Trophoblast cell (in vitro differentiated cells and primary cell): Measurements from ENCODE around the gene RBM38.

ENCODE experiments used
- DNase-seq, 2 donors: peaks; one replicate each; pipeline ENCODE4 v3.0.0-alpha.2; 2016
- H2AFZ ChIP-seq: 2 replicates; pipeline ENCODE4 v1.6.1; 2013; ENCODE audit warnings: low read length, moderate library complexity, mild to moderate bottlenecking; ENCODE audit not compliant: insufficient read depth, poor library complexity
- H2AK5ac ChIP-seq: 2 replicates; pipeline ENCODE4 v1.6.1; 2013; ENCODE audit warnings: mild to moderate bottlenecking, low read length
- H2BK120ac ChIP-seq: 2 replicates; pipeline ENCODE4 v1.6.1; 2013; ENCODE audit warnings: low read length, mild to moderate bottlenecking, moderate library complexity; ENCODE audit not compliant: insufficient read depth, poor library complexity
- H2BK12ac ChIP-seq: 2 replicates; pipeline ENCODE4 v1.6.1; 2013; ENCODE audit warnings: mild to moderate bottlenecking, low read length, moderate library complexity
- H2BK5ac ChIP-seq: 2 replicates; pipeline ENCODE4 v1.6.1; 2013; ENCODE audit warnings: low read length, low read depth, moderate library complexity, mild to moderate bottlenecking; ENCODE audit not compliant: poor library complexity
- H3K14ac ChIP-seq: 2 replicates; pipeline ENCODE4 v1.6.1; 2013; ENCODE audit warnings: mild to moderate bottlenecking, low read length
- H3K18ac ChIP-seq: 2 replicates; pipeline ENCODE4 v1.6.1; 2013; ENCODE audit warnings: mild to moderate bottlenecking, low read length
- H3K23ac ChIP-seq: 2 replicates; pipeline ENCODE4 v1.6.1; 2013; ENCODE audit warnings: low read length
- H3K27ac ChIP-seq: 2 replicates; pipeline ENCODE4 v1.5.1; 2013; ENCODE audit warnings: low read depth, mild to moderate bottlenecking, inconsistent platforms, low read length, moderate library complexity
- H3K27me3 ChIP-seq: 2 replicates; pipeline ENCODE4 v1.6.1; 2013; ENCODE audit warnings: inconsistent platforms, mild to moderate bottlenecking, low read length, moderate library complexity; ENCODE audit not compliant: insufficient read depth
- H3K36me3 ChIP-seq, 2 experiments: 1 replicate in 1 of 2; 2 replicates in 1 of 2; pipeline ENCODE4 v1.6.1; 2013; ENCODE audit warnings: low read length in 2 of 2, mild to moderate bottlenecking in 2 of 2, moderate library complexity in 1 of 2; ENCODE audit not compliant: insufficient read depth in 2 of 2, control insufficient read depth in 1 of 2
- H3K4ac ChIP-seq: 2 replicates; pipeline ENCODE4 v1.6.1; 2013; ENCODE audit warnings: low read depth, mild to moderate bottlenecking, low read length, moderate library complexity
- H3K4me1 ChIP-seq, 2 experiments: 1 replicate in 1 of 2; 2 replicates in 1 of 2; pipeline ENCODE4 v1.6.1; 2013; ENCODE audit warnings: low read length in 2 of 2, mild to moderate bottlenecking in 2 of 2, moderate library complexity in 1 of 2; ENCODE audit not compliant: insufficient read depth in 2 of 2, control insufficient read depth in 1 of 2
- H3K4me2 ChIP-seq: 2 replicates; pipeline ENCODE4 v1.6.1; 2013; ENCODE audit warnings: inconsistent platforms, mild to moderate bottlenecking, low read length, moderate library complexity
- H3K4me3 ChIP-seq: 2 replicates; pipeline ENCODE4 v1.5.1; 2013; ENCODE audit warnings: mild to moderate bottlenecking, low read depth, low read length, inconsistent platforms
- H3K79me1 ChIP-seq: one replicate; pipeline ENCODE4 v1.6.1; 2013; ENCODE audit warnings: low read length
- H3K79me2 ChIP-seq: 2 replicates; pipeline ENCODE4 v1.6.1; 2013; ENCODE audit warnings: low read length, mild to moderate bottlenecking; ENCODE audit not compliant: control insufficient read depth, insufficient read depth, poor library complexity
- H3K9ac ChIP-seq: 2 replicates; pipeline ENCODE4 v1.6.1; 2013; ENCODE audit warnings: mild to moderate bottlenecking, low read length
- H3K9me3 ChIP-seq: 2 replicates; pipeline ENCODE4 v1.6.1; 2013; ENCODE audit warnings: low read depth, mild to moderate bottlenecking, control low read depth, inconsistent platforms, low read length; ENCODE audit not compliant: insufficient read depth
- H4K12ac ChIP-seq: 2 replicates; pipeline ENCODE4 v1.6.1; 2013; ENCODE audit warnings: low read depth, mild to moderate bottlenecking, low read length, moderate library complexity
- H4K8ac ChIP-seq: 2 replicates; pipeline ENCODE4 v1.6.1; 2013; ENCODE audit warnings: low read depth, mild to moderate bottlenecking, low read length, moderate library complexity
- H4K91ac ChIP-seq: one replicate; pipeline ENCODE4 v1.6.1; 2013; ENCODE audit warnings: low read depth, mild to moderate bottlenecking, low read length, moderate library complexity
- WGBS: extraction: QIAGEN DNeasy Blood & Tissue Kit; methylation state at CpG from one replicate; pipeline ENCODE4 v1.1.7; 2013; ENCODE audit warnings: missing lambda C conversion rate; ENCODE audit not compliant: insufficient read length, insufficient coverage; ENCODE audit errors: extremely low coverage; 5-methylcytosine and 5-hydroxymethylcytosine counted together

The RBM38 gene

DNA sequence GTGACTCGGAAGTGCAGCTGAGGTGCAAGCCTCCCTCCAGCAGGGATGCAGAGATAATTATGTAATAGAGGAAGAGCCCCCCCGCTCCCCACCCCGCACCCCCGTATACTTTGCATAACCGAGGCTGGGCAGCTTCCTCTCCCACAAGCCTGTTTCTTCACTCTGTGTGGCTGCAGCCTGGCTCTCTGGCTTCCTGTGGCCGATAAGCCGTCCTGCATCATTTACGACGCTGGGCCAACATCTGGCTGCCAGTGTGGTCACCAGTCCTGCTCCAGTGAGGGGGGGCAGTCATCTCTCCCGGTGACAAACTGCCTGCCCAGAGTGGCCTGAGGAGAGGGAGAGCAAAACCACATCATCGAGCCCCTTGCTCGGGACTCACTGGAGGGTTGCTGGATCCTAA lies 59.2 kb downstream of the RBM38 start:
- Histone ChIP-seq H3K79me1 (no peaks in the 10 kb centered on the region), H4K12ac (no peak overlapping the region), H3K14ac (no peak overlapping the region), H3K4me1 (no peaks in the 10 kb centered on the region), H3K4me3 (no peak overlapping the region), H3K27me3 (no peaks in the 10 kb centered on the region), H2BK12ac (no peak overlapping the region), H3K18ac (no peak overlapping the region), H4K8ac (no peak overlapping the region), H2BK120ac (no peak overlapping the region), H2BK5ac (no peak overlapping the region), H3K27ac (no peak overlapping the region), H3K36me3 (no peaks in the 10 kb centered on the region), H3K23ac (no peak overlapping the region), H3K4me2 (no peak overlapping the region), H2AFZ (no peak overlapping the region), H3K9me3 (no peaks in the 10 kb centered on the region), H3K79me2 (no peaks in the 10 kb centered on the region), H3K9ac (no peak overlapping the region), H2AK5ac (no peak overlapping the region), H3K4ac (no peak overlapping the region), H4K91ac (no peak overlapping the region)
- DNase-seq: no peak
- WGBS: no CpG with 5 or more reads among the region's 12 CpGs

DNA sequence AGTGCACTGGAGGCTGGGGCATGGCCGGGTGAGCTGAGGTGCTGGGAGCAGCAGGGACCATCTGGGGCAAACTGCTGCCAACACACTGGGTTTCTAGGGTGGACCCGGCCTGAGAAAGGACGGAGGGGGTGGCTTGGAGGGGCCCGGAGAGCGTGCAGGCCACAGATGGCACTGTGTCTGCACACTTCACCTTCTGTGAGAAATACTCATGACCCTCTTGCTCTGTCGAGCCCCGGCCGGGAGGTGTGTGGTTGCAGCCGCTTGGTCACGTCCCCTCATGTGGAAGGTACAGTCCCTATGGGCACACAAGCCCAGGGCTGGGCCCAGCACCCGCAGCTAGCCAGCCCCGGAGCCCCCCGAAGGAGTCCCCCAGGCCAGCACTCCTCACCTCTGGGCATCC lies 59.7 kb downstream of the RBM38 start:
- Histone ChIP-seq H3K4me2 (no peak overlapping the region), H2BK5ac (no peak overlapping the region), H3K79me2 (no peaks in the 10 kb centered on the region), H4K91ac (peak overlapping the region; percentile 26), H3K23ac (no peak overlapping the region), H2AK5ac (no peak overlapping the region), H3K9ac (no peak overlapping the region), H3K79me1 (no peaks in the 10 kb centered on the region), H2BK12ac (peak overlapping the region; percentile 35), H3K27me3 (no peaks in the 10 kb centered on the region), H2AFZ (no peak overlapping the region), H4K8ac (no peak overlapping the region), H2BK120ac (no peak overlapping the region), H4K12ac (peak overlapping the region; percentile 9), H3K4me1 (no peaks in the 10 kb centered on the region), H3K36me3 (no peaks in the 10 kb centered on the region), H3K4ac (no peak overlapping the region), H3K27ac (no peak overlapping the region), H3K9me3 (no peaks in the 10 kb centered on the region), H3K14ac (peak overlapping the region; percentile 39), H3K18ac (no peak overlapping the region), H3K4me3 (no peak overlapping the region)
- WGBS: no CpG with 5 or more reads among the region's 13 CpGs
- no peak for DNase-seq

DNA sequence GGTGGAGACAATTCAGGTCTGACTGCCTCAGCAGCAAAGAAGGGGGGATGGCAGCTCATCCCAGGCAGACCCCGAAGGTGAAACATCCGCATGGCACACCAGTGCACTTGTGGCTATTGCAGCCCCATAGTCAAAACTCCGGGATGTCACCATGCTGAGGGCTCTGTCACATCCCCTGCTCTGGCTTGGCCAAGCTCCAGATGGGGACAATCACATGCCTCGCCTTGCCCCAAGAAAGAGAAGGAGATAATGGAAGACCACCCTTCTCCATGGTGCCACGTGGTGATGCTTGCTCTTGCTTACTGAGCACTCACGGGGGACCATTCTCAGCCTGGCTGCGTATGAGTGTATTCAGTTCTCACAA lies 60.2 kb downstream of the RBM38 start:
- no peak overlapping the region for H2BK120ac ChIP-seq
- H2AFZ ChIP-seq: no peak overlapping the region
- no peaks in the 10 kb centered on the region for H3K4me1 ChIP-seq
- no peak overlapping the region for H3K14ac ChIP-seq
- H3K4me2 ChIP-seq: no peak overlapping the region
- DNase-seq: no peak
- H4K12ac ChIP-seq: no peak overlapping the region
- H4K91ac ChIP-seq: no peak overlapping the region
- no peak overlapping the region for H3K23ac ChIP-seq
- H3K4me3 ChIP-seq: no peak overlapping the region
- H2BK12ac ChIP-seq: peak overlapping the region; percentile 15
- H4K8ac ChIP-seq: no peak overlapping the region
- no peaks in the 10 kb centered on the region for H3K27me3 ChIP-seq
- H3K36me3 ChIP-seq: no peaks in the 10 kb centered on the region
- H3K79me2 ChIP-seq: no peaks in the 10 kb centered on the region
- no peak overlapping the region for H2BK5ac ChIP-seq
- H3K18ac ChIP-seq: no peak overlapping the region
- H3K27ac ChIP-seq: no peak overlapping the region
- H3K9ac ChIP-seq: no peak overlapping the region
- no peak overlapping the region for H2AK5ac ChIP-seq
- H3K4ac ChIP-seq: no peak overlapping the region
- WGBS: no CpG with 5 or more reads among the region's 7 CpGs
- no peaks in the 10 kb centered on the region for H3K79me1 ChIP-seq
- H3K9me3 ChIP-seq: no peaks in the 10 kb centered on the region

DNA sequence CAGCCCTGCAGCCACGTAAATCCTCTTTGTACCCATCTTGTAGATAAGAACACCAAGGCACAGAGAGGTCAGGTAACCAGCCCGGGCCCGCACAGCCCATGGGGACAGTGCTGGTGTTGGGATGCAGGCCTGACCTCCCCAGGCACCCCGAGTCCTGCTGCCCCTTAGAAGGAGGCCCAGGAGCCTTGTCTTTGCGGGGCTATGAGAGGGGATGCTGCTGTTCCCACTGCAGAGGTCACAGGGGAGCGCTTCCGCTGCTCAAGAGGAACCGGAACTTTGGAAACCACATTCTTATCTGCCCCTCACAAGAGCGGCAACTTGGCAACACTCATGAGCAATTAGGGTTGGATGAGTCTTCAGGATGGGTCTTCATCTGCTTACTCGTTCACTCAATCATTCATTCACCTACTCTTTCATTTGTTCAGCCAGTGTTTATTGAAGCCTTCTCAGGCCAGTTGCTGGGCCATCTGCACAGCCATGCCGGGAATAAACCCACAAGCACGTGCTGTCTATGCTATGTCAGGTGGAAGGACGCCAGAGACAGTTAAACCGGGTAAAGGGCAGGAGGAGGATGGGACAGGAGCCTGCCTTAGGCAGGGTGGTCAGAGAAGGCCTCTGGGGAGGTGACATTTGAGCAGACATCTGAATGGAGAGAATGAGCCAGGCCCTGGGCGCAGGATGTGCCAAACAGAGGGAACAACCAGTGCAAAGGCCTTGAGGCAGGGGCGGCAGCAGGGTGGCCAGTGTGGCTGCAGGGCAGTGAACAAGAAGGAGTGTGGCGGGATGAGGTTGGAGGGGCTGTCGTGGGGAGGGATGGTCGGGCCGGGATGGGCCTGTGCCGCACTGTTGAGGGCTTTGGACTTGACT lies 60.8 kb downstream of the RBM38 start:
- Histone ChIP-seq H2AFZ (no peak overlapping the region), H2BK120ac (no peak overlapping the region), H2AK5ac (no peak overlapping the region), H3K27me3 (no peaks in the 10 kb centered on the region), H2BK5ac (no peak overlapping the region), H3K79me1 (no peaks in the 10 kb centered on the region), H3K14ac (no peak overlapping the region), H3K9me3 (no peaks in the 10 kb centered on the region), H3K79me2 (no peaks in the 10 kb centered on the region), H3K9ac (no peak overlapping the region), H3K4me1 (no peaks in the 10 kb centered on the region), H4K91ac (no peak overlapping the region), H3K4ac (no peak overlapping the region), H3K36me3 (no peaks in the 10 kb centered on the region), H4K12ac (no peak overlapping the region), H4K8ac (no peak overlapping the region), H2BK12ac (no peak overlapping the region), H3K4me3 (no peak overlapping the region), H3K4me2 (no peak overlapping the region), H3K18ac (no peak overlapping the region), H3K27ac (no peak overlapping the region), H3K23ac (no peak overlapping the region)
- no CpG with 5 or more reads among the region's 21 CpGs for WGBS
- no peak for DNase-seq
